HG02798 (cell line): ENCODE data around the gene HIRIP3.
"Not testable (repeated sequence)": the region's sequence is repeated elsewhere in the genome, so short reads cannot be mapped to it uniquely, and the experiment has no call there.

Experiments
- ATAC-seq: cut with Tn5 transposase; IDR thresholded peaks from one replicate; pipeline ENCODE4 v1.9.1; 2021; ENCODE audit warnings: mild to moderate bottlenecking; ENCODE audit not compliant: unreplicated experiment, poor library complexity

HIRIP3 gene

DNA sequence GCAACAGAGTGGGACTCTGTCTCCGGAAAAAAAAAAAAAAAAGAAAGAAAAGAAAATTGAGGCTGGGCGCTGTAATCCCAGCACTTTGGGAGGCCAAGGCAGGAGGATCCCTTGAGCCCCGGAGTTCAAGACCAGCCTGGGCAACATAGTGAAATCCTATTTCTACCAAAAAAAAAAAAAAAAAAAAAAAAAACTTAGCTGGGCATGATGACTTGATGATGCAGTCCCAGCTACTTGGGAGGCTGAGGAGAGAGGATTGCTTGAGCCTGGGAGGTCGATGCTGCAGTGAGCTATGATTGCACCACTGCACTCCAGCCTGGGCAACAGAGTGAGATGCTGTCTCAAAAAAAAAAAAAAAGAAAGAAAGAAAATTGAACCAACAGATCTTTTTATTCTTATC, 22.5 kb upstream of the HIRIP3 start:
- ATAC-seq, result not testable (repeated sequence)

DNA sequence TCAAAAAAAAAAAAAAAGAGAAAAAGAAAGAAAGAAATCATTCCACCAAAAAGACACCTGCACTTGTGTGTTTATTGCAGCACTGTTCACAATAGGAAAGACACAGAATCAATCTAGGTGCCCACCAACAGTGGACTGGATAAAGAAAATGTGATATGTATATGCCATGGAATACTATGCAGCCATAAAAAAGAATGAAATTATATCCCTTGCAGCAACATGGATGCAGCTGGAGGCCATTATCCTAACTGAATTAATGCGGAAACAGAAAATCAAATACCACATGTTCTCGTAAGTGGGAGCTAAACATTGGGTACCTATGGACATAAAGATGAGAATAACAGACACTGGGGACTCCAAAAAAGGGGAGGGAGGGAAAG, 21.9 kb upstream of the HIRIP3 start:
- ATAC-seq, result no peak

DNA sequence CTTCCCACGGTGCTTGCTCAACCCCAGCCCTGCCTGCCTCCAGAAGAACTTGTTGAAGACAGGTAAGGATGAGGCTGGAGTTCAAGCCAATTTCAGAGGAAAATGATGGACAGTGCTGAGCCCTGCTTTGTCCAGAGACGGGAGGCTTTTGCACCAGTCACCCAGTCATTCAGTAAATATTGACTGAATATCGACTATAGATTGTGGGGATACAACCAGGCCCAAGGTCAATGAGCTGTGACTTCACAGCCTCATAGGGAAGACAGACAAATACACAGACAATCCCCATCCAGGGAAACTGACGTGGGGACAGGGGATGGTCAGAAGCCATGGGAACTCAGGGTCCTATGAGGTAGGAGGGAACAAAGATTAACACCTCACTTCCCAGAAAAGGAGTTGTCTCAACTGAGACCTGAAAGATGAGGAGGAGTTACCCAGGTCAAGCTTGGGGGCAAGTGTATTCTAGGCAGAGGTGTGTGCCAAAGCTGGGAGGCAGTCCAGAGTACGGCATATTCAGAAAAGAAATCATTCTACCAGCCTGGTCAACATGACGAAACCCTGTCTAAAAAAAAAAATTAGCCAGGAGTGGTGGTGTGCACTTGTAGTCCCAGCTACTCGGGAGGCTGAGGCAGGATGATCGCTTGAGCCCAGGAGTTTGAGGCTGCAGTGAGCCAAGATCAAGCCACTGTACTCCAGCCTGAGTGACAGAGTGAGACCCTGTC, 21.3 kb upstream of the HIRIP3 start:
- no peak for ATAC-seq

DNA sequence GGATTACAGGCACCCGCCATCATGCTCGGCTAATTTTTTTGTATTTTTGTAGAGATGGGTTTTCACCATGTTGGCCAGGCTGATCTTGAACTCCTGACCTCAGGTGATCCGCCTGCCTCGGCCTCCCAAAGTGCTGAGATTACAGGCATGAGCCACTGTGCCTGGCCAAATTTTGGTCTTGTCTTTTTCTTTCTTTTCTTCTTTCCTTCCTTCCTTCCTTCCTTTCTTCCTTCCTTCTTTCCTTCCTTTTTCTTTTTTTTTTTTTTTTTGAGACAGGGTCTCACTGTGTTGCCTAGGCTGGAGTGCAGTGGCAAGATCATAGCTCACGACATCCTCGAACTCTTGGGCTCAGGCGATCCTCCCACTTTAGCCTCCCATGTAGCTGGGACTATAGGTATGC, 20.0 kb upstream of the HIRIP3 start:
- ATAC-seq, result not testable (repeated sequence)

DNA sequence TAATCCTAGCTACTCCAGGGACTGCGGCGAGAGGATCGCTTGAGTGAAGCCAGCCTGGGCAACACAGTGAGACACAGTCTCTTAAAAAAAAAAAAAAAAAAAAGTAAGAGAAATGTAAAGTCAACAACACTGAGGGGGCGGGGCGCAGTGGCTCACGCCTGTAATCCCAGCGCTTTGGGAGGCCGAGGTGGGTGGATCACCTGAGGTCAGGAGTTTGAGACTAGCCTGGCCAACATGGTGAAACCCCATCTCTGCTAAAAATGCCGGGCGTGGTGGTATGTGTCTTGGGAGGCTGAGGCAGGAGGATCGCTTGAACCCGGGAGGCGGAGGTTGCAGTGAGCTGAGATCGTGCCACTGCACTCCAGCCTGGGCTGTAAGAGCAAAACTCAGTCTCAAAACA, 17.2 kb upstream of the HIRIP3 start:
- ATAC-seq, result not testable (repeated sequence)

DNA sequence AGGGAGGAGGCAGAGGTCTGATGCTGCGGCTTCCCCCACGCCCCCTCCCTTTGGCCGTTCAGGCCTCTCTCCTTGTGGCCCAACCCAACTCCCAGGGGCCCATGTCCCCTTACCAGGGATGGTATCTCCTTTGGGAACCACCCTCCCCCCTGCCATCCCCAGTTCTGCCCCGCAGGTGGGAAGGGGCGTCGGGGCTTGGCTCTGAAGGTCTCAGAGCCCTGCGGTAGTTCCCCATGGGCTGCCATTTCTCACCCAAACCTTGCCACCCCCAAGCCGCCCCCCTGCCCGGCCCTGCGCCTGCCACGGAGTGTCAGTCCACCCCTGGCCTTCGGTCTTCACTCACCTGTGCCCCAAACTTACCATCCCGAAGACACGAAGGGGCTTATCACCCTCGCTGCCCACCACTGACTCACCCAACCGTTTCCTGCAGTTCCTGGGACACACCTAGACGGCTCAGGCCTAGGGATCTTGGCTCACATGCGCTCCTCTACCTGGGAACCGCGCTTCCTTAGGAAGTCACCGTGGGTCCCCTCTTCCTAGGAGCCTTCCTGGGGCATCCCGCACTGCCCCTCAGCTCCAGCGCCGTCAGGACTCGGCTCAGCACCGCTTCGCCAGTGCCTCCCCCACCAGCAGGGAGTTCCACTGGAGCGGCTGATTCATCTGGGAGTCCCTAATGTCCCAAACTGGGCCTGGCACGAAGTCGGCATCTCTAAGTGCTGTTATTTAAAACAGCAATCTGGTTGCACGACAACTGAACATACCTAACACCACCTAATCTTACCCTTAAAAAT, 16.5 kb upstream of the HIRIP3 start:
- ATAC-seq, result no peak

DNA sequence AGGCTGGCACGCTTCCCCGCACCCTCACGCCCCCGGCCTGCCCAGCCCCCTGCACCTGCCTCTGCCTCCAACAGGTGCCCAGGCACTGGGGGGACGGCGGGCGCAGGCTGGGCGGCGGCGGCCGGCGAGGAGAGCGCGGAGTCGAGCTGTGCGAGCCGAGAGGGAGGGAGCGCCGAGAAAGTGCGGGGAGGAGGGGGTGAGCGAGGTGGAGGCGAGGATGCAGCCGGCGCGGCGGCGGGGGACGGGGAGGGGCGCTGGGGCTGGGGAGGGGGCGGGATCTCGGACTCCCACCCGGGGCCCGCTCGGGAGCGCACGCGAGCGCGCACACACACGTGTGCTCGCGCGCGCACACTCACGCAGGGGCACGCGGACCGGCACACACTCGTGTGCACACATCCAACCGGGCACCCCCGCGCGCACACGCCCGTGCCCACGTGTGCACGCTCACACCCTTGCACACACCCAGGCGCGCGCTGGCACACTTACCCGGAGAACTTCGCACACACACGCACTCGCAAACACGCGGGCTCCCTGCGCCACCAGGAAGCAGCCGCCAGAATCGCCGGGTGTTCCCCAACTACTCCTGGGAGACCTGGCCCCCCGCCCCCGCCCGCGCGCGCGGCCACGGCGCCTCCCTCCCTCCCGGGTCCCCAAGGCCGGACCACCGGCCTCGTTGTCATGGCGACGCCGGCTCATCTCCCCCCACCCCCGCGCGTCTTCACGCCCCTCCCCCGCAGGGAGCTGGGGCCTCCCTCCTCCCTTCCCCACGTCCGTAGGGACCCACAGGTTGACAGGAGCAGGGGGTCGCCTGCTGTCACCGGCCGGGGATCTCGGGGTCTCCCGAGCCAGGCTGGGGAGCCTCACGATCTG, 15.7 kb upstream of the HIRIP3 start, which contains the start of gene DOC2A:
TSS of gene DOC2A (minus strand) at position 184 of the 870 bp plus-strand sequence. CDS start 805 bp downstream, outside the sequence.
- ATAC-seq, result no peak

DNA sequence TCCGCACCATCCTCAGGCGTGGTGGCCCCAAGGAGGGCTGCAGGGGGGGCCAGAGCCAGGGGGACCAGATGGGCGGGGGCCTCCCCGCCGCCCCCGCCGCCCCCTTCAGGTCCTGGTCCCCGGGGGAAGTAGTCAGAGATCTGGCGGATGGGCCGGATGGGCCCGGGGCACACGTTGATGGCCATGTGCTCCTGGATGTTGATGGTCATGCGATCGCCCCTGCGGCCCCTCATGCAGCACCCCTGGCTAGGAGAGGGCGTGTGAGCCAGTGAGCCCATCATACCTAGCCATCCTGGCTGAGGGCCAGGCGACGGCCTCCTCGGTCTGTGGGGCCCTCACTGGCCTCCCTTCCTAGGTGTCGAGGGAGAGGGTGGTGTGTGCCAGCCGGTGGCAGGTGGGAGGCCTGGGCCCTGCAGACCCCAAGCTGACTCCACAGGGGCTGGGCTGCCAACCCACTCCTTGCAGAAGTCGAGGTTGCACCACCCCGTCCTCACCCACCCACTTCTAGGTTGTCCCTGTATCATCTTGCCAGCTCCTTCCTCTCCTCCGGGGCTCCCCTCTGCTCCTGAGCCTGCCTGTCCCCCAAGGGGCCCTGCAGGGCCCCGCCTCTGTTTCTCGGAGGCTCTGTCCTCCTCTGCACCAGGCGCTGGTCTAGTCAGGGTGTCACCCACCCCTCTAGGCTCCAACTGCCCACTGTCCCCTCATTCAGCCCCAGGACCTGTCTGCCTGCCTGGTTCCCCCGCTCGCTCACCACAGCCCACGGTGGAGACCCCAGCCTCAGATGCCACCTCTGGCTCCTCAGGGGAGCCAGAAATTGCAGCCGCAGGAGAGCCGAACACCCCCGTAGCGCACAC, 14.8 kb upstream of the HIRIP3 start:
- ATAC-seq, result no peak

DNA sequence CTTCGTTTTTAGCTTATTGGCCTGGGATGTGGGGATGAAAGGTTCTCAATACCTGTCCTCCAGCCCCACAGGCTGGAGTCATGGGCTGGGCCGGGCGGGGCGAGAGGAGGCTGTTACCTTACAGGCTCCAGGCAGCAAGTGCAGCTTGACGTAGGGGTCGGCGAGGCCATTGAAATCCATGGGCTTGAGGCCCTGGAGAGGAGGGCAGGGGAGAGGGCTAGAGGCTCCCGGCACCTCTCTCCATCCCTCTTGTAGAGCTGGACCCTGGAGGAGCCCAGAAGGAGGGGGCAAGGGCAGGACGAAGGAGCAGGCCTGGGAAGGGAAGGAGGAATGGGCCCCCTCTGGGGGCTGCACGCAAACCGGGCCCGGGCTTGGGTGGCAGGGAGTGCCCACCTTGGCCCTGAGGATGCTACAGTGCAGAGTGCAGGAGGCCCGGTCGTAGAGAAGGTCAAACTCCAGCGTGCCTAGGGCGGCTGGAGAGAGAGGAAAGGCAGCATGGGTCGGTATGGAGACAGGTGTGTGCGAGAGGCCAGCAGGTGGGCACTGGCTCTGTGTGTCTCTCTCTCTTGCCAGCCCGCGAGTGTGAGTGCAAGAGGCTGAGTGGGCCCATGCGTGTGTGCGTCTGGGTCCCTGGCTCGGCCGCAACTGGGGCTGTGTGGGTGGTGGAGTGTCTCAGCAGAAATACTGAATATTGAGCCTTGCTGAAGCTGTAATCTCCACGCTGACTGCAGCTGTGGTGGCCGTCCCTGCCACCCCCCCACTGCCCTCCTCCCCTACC, 13.9 kb upstream of the HIRIP3 start:
- ATAC-seq, result no peak

DNA sequence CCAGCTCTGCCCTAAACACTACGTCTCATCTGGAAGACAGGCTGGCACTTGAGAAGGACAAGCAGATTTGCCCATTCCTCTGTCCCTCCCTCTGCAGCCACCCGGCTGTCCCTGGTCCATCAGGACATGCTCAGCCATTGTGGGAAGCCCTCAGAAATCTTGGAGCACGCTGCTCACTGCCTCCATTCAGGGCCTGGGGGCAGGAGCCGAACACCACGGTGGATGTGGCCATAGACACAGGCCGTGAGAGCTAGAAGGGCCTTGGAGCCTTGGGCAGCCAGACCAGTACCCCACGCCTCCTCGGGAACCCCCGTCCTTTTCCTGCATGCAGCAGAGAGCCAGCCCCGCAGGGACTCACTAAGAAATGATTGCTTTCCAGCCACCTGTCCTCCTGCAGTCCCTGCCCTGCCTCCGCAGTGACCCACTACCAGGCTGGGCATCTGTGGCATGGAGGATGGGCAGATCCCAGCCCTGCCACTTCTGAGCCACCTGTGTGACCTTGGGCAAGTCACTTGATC, 12.0 kb upstream of the HIRIP3 start:
- ATAC-seq, result no peak

DNA sequence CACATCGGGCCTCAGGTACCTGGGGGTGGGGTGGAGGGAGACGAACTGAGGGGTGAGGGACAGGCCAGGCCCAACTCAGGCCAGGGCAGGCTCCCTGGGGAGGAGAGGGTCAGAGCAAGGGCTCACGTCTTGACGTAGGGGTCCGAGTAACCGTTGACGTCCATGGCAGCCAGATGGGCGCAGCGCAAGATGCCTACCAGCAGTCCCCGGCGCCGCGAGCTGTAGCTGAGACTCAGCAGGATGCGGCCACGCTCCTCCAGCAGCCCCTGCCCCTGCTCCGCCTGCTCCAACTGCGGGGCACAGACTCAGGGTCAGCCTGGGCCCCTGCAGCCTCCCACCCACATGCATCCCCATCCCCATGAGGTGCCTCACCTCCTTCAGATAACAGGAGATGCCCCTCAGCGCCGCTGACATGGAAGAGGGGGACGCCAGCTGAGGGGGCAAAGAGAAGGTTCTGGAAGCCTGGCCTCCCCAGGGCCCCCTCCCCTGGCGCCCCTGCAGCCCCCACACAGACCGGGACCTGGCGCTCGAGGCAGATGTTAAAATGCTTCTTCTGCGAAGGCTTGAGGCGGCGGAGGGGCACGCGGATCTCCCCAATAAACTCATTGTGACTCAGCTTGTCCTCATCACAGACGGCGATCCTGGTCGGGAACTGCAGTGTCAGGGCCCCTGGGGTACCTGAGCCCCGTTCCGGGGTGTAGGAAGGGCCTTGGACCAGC, 11.4 kb upstream of the HIRIP3 start:
- no peak for ATAC-seq

DNA sequence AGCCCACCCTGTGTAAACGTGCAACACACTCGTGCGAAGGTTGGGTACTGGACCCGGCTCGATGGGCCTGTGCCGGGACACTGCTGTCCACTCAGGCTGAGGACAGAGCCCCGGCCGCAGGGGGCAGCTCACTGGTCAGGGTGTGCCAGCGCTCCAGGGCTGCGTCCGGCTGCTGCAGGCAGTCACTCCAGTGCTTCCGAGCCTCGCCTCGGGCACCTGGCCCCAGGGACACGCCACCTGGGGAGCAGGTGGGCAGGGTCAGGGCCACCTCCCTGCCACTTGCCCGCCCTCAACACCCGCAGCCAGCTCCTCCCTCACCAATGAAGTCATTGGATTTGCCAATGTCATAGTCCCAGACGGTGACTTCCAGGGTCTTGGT, 10.7 kb upstream of the HIRIP3 start:
- ATAC-seq, result no peak

DNA sequence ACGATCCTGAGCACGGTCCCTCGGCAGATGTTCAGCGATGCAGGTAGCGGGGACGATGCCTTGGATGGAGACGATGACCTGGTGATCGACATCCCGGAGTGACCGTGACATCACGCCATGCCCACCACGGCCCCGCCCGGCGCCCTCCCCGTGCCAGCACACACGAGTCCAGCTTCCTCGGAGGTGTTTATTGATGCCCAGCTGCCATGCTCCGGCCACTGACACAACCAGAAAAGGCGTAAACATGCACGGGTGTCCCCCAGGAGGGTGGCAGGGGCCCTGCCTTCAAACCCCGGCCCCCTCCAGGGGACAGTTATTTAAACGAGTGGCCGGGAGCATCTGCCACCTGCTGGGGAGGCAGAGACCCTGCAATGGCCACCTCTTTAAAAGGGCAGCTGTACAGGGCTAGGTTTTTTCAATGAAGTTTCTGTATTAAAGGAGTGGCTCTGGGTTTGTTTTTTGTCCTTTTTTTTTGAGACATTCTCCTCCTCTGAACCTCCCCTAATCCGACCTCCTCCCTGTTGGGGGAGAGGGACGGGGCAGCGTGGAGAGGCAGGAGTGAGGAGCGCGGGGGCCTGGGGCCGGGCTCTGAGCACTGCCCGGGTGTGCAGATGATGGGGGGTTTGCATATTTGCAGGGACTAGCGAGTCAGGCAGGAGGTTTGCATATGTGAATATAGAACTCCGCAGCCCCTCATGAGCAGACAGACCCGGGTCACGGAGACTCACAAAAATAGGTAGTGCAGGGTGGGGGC, 10.1 kb upstream of the HIRIP3 start:
- ATAC-seq, result no peak

DNA sequence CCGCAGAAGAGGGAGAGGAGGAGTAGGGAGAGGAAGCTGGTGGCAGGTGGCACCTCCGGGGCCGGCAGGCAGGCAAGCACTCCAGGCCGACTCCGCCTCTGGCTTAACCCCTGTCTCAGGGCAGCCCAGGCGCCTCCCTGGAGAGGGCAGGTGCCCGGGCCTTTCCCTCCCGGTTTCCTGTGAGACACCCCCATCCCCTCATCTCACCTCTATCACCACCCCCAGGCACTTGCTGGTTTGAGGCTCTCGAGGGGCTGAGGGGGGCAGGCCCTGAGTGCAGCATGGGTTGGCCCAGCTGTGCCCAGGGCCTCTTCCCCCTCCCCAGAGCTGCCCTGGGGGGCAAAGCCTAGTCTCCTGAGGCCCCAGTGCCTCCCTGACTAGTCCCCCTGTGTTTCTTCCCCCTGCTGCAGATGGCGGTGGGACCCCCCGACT, 9.4 kb upstream of the HIRIP3 start:
- ATAC-seq, result no peak

DNA sequence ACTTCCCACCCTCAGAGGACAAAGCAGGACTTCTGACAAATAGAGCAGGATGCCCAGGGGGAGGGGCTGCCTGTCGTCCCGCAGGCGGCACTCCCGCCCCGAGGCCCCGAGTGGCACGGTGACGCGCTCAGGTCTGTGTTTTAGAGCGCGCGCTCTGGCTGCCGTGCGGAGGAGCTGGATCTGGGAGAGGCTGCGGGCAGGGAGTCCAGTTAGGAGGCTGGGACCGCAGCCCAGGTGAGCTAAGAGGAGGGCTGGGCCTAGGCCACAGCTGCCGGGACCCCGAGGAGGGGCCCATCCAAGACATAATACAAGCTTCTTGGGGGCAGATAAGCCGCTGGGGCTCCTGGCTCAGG, 9.0 kb upstream of the HIRIP3 start:
- ATAC-seq, result no peak

DNA sequence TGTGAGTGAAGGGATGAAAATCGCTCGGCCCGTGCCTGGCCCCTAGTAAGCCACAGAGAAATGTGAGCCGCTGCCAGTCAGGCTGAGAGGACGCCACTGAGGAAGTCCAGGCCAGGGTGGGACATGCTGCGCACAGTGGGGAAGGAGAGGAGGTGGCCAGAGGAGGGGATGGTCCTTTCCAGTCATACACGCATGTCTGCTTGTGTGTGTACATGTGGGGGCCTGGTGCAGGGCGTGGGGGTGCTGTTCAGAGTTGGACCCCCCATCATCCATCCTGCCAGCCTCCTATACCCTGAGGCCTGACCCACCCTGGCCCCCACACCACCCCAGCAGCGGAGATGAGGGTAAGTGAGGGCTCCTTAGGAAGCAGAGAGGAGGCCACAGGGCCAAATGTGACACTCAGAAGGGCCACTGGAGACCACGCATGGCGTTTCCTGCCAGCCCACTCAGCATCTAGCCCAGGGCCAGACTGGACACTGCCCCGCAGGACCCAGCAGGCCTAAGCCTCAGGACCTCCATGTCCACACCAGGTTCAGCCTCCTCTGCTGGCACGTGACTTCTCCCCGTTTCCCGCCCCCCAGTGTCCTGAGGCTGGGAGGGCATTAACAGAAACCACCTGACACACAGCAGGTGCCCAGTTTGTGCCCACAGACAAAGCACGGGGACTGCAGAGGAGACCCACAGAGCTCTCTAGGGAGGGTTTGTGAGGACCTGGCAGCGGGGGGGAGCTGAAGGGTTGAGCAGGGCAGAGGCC, 8.4 kb upstream of the HIRIP3 start:
- ATAC-seq, result no peak
